Measurements from ENCODE around the gene MYO18A. TPM values are rescaled to one million over a fixed set of nuclear protein-coding genes. Genes with fewer than 3 reads are reported as not detected.
A peak's percentile ranks its signal among the peaks of the same experiment; 100 is the strongest.

Gene MYO18A
- polyA plus RNA-seq, 3 donors from 2014 or later, result 1.5 to 32.5 (median 5.2) TPM

DNA sequence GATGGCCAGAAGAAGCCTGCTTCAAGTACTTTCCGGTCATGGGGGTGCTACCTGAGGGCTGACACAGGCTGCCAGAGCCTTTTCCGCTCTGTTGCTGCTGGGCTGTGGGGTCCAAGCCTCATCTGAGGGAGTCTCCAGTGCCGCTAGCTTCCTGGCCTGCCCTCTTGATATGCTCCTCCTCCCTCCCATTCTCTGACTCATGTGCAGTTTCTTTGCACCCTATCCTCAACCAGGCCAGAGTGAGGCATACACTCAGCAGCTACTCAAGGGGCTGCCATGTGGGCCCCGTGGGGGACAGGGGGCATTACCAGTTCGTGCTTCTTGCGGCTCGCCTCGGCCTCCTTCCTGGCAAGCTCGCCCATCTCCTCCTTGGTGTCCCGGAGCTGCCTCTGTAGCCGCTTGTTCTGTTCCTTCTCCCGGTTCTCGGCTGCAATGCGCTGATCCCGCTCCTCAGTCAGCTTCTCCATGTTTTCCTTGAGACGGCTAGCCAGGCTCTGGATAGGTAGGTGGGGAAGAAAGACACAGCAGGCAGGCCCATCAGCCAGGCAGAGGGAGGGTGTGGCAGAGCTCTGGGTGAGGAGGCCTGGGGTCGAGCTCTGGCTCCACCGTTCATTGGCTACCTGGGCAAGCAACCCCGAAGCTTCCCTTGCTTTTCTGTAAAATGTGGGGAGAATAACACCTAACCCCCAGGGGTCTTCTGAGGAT, 93.4 kb downstream of the MYO18A start:
- H3K4me3 Mint-ChIP-seq, result no peak overlapping the region
- no peaks in the 10 kb centered on the region for H3K9me3 Mint-ChIP-seq
- no peak overlapping the region for H3K27ac Mint-ChIP-seq
- H3K27me3 Mint-ChIP-seq (ENCODE audit: low read depth in 3 of 3), result peaks cover 0 to 7% (median 0%) of the 10 kb centered on the region in 3 donors
- H3K4me1 Mint-ChIP-seq, result no peaks in the 10 kb centered on the region
- H3K36me3 Mint-ChIP-seq, result peaks cover 3 to 44% (median 16%) of the 10 kb centered on the region in 3 donors
- no peak for DNase-seq

DNA sequence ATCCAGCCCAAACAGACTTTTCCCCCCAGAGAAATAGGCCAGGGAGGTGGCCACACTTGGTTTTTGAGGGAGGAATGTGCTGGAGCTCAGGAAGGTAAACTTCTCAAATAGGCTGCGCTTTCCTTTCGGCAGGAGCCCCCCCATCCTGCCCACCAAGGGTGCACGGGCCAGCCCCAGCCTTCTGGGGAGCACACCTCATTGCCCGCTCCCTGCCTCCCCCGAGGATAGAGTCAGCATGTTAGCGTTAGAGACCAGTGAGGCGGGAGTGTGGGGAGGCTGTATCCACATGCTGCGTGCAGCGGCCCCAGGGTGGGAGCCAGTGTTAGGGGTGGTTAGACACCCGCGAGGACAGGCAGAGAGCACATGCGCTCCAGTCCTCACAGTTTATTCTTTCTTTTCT, 95.0 kb downstream of the MYO18A start:
- Mint-ChIP-seq H3K4me3 (no peak overlapping the region), H3K27ac (no peak overlapping the region), H3K36me3 (peaks cover 4 to 48% (median 23%) of the 10 kb centered on the region in 3 donors), H3K27me3 (ENCODE audit: low read depth in 3 of 3) (peaks cover 0 to 7% (median 0%) of the 10 kb centered on the region in 3 donors), H3K4me1 (no peaks in the 10 kb centered on the region), H3K9me3 (no peaks in the 10 kb centered on the region)
- DNase-seq, result no peak

DNA sequence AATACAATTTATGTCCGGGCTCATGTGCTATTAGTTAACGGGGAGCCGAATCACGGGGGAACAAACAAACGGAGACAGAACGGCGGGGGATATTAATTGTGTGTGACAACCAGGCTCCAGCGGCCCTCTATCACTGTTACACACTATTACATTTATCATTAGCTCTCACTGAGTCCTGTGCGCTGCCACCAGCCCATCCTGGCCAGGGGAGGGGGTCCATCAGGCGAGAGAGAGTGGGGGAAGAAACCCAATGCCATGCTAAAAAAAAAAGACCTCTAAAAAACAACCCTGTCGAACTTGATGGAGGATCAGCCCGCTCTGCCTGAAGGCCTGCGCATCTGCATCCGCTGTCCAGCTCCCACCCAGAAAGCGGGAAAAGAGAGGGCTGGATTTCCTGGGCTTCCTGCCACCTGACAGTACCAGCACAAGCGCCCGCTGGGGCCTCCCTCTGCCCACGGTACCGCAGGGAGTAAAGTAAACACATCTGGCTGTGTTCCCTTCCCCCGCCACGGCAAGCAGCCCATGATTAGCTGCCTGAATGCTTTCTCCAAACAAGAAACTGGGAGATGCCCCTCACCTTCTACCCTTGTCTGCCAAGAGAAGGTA, 95.6 kb downstream of the MYO18A start:
- Mint-ChIP-seq H3K27me3 (ENCODE audit: low read depth in 3 of 3) (peaks cover 0 to 7% (median 0%) of the 10 kb centered on the region in 3 donors), H3K27ac (peak overlapping the region in 1 of 6 donors; percentile 19), H3K36me3 (peaks cover 4 to 45% (median 23%) of the 10 kb centered on the region in 3 donors), H3K9me3 (no peaks in the 10 kb centered on the region), H3K4me3 (no peak overlapping the region), H3K4me1 (no peaks in the 10 kb centered on the region)
- DNase-seq, result no peak

- Mint-ChIP-seq H3K27ac (no peak overlapping the region), H3K4me1 (peaks cover 0 to 4% of the 10 kb centered on the region in 2 donors), H3K9me3 (no peaks in the 10 kb centered on the region), H3K36me3 (peaks cover 6 to 26% (median 17%) of the 10 kb centered on the region in 3 donors), H3K4me3 (no peak overlapping the region), H3K27me3 (ENCODE audit: low read depth in 3 of 3) (no peaks in the 10 kb centered on the region)
- no peak for DNase-seq
Observed at GRCh38 chr17:29080965-29081364, 99.2 kb downstream of the MYO18A start.

GRCh38 chr17:29080323-29080722, 99.9 kb downstream of the MYO18A start:
- peaks cover 2 to 9% of the 10 kb centered on the region in 2 donors for H3K4me1 Mint-ChIP-seq
- H3K27me3 Mint-ChIP-seq (ENCODE audit: low read depth in 3 of 3), result peaks cover 0 to 3% (median 0%) of the 10 kb centered on the region in 3 donors
- H3K27ac Mint-ChIP-seq, result no peak overlapping the region
- H3K9me3 Mint-ChIP-seq, result no peaks in the 10 kb centered on the region
- no peak for DNase-seq
- H3K36me3 Mint-ChIP-seq, result peaks cover 8 to 26% (median 17%) of the 10 kb centered on the region in 3 donors
- H3K4me3 Mint-ChIP-seq, result no peak overlapping the region

GRCh38 chr17:29079887-29080286, 100.3 kb downstream of the MYO18A start:
- Mint-ChIP-seq H3K27ac (no peak overlapping the region), H3K4me1 (peaks cover 6 to 12% of the 10 kb centered on the region in 2 donors), H3K9me3 (no peaks in the 10 kb centered on the region), H3K4me3 (no peak overlapping the region), H3K27me3 (ENCODE audit: low read depth in 3 of 3) (peaks cover 0 to 3% (median 0%) of the 10 kb centered on the region in 3 donors), H3K36me3 (peaks cover 8 to 26% (median 17%) of the 10 kb centered on the region in 3 donors)
- no peak for DNase-seq

DNA sequence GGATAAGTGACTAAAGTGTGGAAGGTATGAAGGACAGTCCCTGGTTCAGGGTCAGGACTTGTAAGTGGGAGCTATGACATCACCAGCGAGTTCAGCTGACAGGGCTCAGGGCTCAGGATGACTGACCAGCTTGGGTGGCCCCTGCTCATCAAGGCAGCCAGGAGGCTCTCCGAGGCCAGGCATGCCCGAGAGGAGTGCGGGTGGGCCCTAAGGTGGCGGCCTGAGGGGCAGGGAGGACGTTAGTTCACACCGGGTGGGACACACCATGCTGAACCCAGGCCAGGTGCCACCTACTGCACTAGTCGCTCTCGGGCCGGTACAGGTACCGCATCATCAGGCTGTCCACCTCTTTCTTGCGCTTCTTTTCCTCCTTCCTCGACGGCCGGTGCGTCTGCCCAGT, 100.8 kb downstream of the MYO18A start:
- H3K36me3 Mint-ChIP-seq, result peaks cover 8 to 26% (median 17%) of the 10 kb centered on the region in 3 donors
- peaks cover 0 to 7% (median 3%) of the 10 kb centered on the region in 3 donors for H3K27me3 Mint-ChIP-seq (ENCODE audit: low read depth in 3 of 3)
- H3K4me1 Mint-ChIP-seq, result peaks cover 11 to 16% of the 10 kb centered on the region in 2 donors
- H3K9me3 Mint-ChIP-seq, result no peaks in the 10 kb centered on the region
- H3K4me3 Mint-ChIP-seq, result no peak overlapping the region
- H3K27ac Mint-ChIP-seq, result no peak overlapping the region
- DNase-seq, result no peak

DNA sequence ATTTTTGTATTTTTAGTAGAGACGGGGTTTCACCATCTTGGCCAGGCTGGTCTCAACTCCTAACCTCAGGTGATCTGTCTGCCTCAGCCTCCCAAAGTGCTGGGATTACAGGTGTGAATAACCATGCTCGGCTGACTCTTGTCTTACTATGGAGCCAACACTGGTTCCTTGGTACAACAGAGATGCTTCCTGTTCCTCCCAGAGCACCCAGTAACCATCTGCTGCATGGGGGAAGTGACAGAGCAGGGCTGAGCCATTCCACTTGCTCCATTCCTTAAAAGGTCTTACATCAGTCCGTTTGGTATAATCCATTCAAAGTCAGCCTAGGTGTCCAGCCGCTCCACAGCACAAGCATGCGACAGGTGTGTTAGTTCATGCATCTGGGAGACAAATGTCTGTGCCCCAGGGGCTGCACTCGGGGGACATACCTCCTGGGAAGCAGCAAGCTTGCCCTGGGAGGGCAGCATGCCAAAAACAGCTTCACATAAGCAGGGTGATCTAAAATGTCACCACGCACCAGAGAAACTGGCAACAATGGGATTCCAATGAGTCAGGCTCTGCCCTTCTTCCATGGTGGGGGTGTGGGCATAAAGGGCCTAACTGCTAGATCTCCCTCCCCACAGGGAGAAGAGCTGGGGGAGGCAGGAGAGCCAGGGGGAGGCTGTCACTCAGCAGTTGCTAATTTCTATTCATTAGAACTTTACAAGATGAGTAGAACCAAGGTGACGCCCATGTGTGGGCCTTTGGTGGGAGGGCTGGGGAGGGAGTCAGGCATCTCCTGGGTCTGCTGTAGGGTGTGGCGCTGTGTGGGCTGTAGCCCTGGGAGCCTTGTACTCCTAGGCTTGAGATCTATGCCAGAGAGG, 101.8 kb downstream of the MYO18A start:
- peaks cover 21 to 26% of the 10 kb centered on the region in 2 donors for H3K4me1 Mint-ChIP-seq
- no peak overlapping the region for H3K4me3 Mint-ChIP-seq
- H3K36me3 Mint-ChIP-seq, result peaks cover 8 to 21% (median 8%) of the 10 kb centered on the region in 3 donors
- H3K27me3 Mint-ChIP-seq (ENCODE audit: low read depth in 3 of 3), result peaks cover 0 to 8% (median 3%) of the 10 kb centered on the region in 3 donors
- H3K9me3 Mint-ChIP-seq, result no peaks in the 10 kb centered on the region
- peak overlapping the region in 2 of 6 donors; percentile 23 to 39 for H3K27ac Mint-ChIP-seq
- no peak for DNase-seq

GRCh38 chr17:29077320-29077719, 102.9 kb downstream of the MYO18A start:
- Mint-ChIP-seq H3K27ac (peak overlapping the region in 4 of 6 donors; percentile 46 to 77 (median 62)), H3K36me3 (peaks cover 8 to 21% (median 8%) of the 10 kb centered on the region in 3 donors), H3K27me3 (ENCODE audit: low read depth in 3 of 3) (peaks cover 1 to 8% (median 3%) of the 10 kb centered on the region in 3 donors), H3K4me1 (peaks cover 25 to 34% of the 10 kb centered on the region in 2 donors), H3K4me3 (no peak overlapping the region), H3K9me3 (no peaks in the 10 kb centered on the region)
- DNase-seq, result no peak

- DNase-seq, result no peak
- Mint-ChIP-seq H3K36me3 (peaks cover 7 to 20% (median 8%) of the 10 kb centered on the region in 3 donors), H3K9me3 (no peaks in the 10 kb centered on the region), H3K27ac (peak overlapping the region in 3 of 6 donors; percentile 76 to 94 (median 87)), H3K27me3 (ENCODE audit: low read depth in 3 of 3) (peaks cover 1 to 8% (median 3%) of the 10 kb centered on the region in 3 donors), H3K4me1 (peaks cover 25 to 34% of the 10 kb centered on the region in 2 donors), H3K4me3 (no peak overlapping the region)
Observed at GRCh38 chr17:29076722-29077121, 103.5 kb downstream of the MYO18A start.

- Mint-ChIP-seq H3K27me3 (ENCODE audit: low read depth in 3 of 3) (peaks cover 1 to 8% (median 3%) of the 10 kb centered on the region in 3 donors), H3K36me3 (peaks cover under 1 to 13% (median 7%) of the 10 kb centered on the region in 3 donors), H3K4me3 (peak overlapping the region in 2 of 5 donors; percentile 45 to 48), H3K9me3 (no peaks in the 10 kb centered on the region), H3K27ac (peak overlapping the region in 5 of 6 donors; percentile 13 to 94 (median 87)), H3K4me1 (peaks cover 25 to 34% of the 10 kb centered on the region in 2 donors)
- no peak for DNase-seq
Observed at GRCh38 chr17:29076087-29076486, 104.1 kb downstream of the MYO18A start.

GRCh38 chr17:29074488-29074887, 105.7 kb downstream of the MYO18A start:
- peaks cover 25 to 34% of the 10 kb centered on the region in 2 donors for H3K4me1 Mint-ChIP-seq
- H3K27me3 Mint-ChIP-seq (ENCODE audit: low read depth in 3 of 3), result peaks cover 1 to 8% (median 3%) of the 10 kb centered on the region in 3 donors
- DNase-seq, result peak; percentile 64 to 77 (median 74)
- peaks cover 0 to 10% (median 3%) of the 10 kb centered on the region in 3 donors for H3K36me3 Mint-ChIP-seq
- peak overlapping the region; percentile 56 to 80 (median 70) for H3K4me3 Mint-ChIP-seq
- peak overlapping the region; percentile 67 to 94 (median 84) for H3K27ac Mint-ChIP-seq
- no peaks in the 10 kb centered on the region for H3K9me3 Mint-ChIP-seq

DNA sequence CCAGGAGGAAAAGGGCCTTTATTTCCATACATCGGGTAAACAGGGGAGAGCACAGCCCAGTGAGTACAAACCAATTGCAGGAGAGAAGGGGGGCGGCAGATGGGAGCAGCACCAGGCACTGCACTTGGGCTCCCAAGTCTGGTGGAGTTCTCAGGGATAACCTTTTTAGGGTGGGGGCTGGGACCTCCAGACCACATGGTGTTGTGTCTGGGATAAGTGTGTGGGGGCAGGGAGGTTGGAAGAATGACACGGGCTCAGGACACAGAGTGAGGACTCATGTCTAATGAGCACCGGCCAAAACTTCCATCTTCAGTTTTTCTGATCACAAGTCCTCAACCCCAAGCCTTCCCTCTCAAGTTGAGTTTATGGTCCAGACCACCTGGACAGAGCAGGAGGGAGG, 106.7 kb downstream of the MYO18A start:
- no peak for DNase-seq
- Mint-ChIP-seq H3K4me1 (peaks cover 25 to 34% of the 10 kb centered on the region in 2 donors), H3K36me3 (peaks cover 0 to 6% (median 5%) of the 10 kb centered on the region in 3 donors), H3K9me3 (no peaks in the 10 kb centered on the region), H3K27ac (peak overlapping the region in 5 of 6 donors; percentile 77 to 87 (median 81)), H3K27me3 (ENCODE audit: low read depth in 3 of 3) (peaks cover 1 to 8% (median 3%) of the 10 kb centered on the region in 3 donors), H3K4me3 (peak overlapping the region in 3 of 5 donors; percentile 4 to 63 (median 29))
